Nephron progenitor cell (in vitro differentiated cells): ENCODE measurements around the gene PPM1L.

ENCODE experiments used
- DNase-seq: peaks from one replicate; pipeline ENCODE4 v3.0.0; 2021
- H3K27ac Mint-ChIP-seq: 2 replicates; pipeline ENCODE4 v1.8.0; 2021; ENCODE audit warnings: mild to moderate bottlenecking, moderate library complexity, mixed read lengths
- H3K27me3 Mint-ChIP-seq: 2 replicates; pipeline ENCODE4 v1.8.0; 2021; ENCODE audit warnings: mild to moderate bottlenecking, low read depth, mixed read lengths; ENCODE audit not compliant: poor library complexity
- H3K36me3 Mint-ChIP-seq: 2 replicates; pipeline ENCODE4 v1.8.0; 2021; ENCODE audit warnings: low read depth, mixed read lengths
- H3K4me1 Mint-ChIP-seq: 2 replicates; pipeline ENCODE4 v1.8.0; 2021; ENCODE audit warnings: mixed read lengths
- H3K4me3 Mint-ChIP-seq: 2 replicates; pipeline ENCODE4 v1.8.0; 2021; ENCODE audit warnings: mild to moderate bottlenecking, moderate library complexity, mixed read lengths
- H3K9me3 Mint-ChIP-seq: 2 replicates; pipeline ENCODE4 v1.8.0; 2021; ENCODE audit warnings: mild to moderate bottlenecking, moderate library complexity, mixed read lengths
- TF ChIP-seq, protein P1 (sequence below): fragments of 200-600 bp; sonication (generic); IDR thresholded peaks from 2 replicates; pipeline ENCODE4 v1.5.0; 2021; ENCODE audit warnings: antibody characterized with exemption

PPM1L gene

DNA sequence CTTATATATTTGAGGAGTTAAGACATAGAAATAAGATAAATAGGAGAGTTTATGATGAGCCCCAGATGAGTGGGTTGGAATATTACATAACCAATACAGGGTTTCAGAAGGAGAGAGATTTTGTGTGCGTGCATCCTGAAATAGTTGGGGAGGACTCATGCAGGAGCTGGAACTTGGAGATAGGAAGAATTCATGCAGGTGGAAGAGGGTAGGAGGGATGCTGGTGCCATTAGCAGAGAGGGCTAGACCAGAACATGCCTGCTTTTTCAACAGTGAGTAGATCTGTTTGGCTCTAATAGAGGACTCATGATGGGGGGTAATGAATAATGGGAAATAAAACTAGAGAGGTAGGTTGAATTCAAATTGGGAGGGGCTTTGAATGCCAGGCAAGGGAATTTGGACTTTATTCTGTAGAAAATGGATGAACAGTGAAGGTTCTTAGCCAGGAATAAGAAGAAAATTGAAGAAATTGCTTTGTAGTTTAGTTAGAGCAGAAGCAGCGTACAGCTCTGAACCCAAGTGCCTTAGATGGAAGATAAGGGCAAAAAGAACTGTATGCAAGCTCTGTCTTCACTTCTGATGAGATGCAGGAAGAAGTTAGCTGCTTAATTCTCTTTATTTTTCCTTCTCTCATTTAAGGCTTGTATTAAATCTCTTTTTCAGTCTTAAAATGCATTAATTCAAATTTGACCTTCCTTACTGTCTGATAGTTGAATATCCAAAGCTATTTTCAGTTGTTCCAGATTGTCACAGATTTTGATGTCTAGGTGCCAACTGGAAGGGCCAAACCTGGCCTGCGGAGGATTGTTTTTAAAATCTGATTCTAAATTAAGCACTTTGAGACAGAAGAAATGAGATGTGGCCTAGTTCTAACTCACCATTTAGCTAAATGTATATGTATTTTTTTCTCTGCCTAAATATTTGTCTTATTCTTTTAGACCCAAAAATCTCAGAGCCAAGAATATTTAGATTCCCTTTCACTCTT, 86.3 kb downstream of the PPM1L start:
- Mint-ChIP-seq H3K27me3 (no peaks in the 10 kb centered on the region), H3K27ac (no peak overlapping the region), H3K36me3 (no peaks in the 10 kb centered on the region), H3K4me1 (peaks cover 9% of the 10 kb centered on the region), H3K9me3 (peaks cover 14% of the 10 kb centered on the region), H3K4me3 (no peak overlapping the region)
- TF ChIP-seq, protein P1, sequence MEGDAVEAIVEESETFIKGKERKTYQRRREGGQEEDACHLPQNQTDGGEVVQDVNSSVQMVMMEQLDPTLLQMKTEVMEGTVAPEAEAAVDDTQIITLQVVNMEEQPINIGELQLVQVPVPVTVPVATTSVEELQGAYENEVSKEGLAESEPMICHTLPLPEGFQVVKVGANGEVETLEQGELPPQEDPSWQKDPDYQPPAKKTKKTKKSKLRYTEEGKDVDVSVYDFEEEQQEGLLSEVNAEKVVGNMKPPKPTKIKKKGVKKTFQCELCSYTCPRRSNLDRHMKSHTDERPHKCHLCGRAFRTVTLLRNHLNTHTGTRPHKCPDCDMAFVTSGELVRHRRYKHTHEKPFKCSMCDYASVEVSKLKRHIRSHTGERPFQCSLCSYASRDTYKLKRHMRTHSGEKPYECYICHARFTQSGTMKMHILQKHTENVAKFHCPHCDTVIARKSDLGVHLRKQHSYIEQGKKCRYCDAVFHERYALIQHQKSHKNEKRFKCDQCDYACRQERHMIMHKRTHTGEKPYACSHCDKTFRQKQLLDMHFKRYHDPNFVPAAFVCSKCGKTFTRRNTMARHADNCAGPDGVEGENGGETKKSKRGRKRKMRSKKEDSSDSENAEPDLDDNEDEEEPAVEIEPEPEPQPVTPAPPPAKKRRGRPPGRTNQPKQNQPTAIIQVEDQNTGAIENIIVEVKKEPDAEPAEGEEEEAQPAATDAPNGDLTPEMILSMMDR: no peak
- no peak for DNase-seq

DNA sequence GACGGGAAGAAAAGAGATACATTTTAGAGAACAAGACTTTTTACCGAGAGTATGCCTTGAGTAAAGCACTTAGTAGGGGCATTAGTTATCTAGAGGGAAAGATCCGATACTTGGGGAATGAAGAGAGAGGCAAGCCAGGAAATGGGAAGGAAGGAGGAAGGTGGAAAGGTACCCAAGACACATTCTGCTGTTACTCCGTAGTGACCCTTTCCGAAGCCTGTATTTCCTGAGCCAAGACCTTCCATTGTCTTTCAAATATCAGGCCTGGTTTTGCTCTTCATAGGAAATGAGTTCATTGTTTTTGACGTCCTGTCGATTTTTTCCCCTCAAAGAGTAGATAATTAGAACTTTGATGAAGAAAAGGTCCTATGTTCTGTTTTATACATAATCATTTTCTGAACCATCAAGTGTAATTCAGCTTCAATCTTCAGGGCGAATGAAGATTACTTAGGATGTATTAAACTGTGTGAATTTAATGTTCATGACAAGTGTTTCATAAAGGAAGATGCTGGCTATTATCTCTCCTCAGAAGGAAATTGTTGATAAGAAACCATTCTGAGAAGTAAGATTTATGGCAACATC, 95.7 kb downstream of the PPM1L start:
- Mint-ChIP-seq H3K4me3 (no peak overlapping the region), H3K36me3 (peaks cover 6% of the 10 kb centered on the region), H3K9me3 (peaks cover 13% of the 10 kb centered on the region), H3K27me3 (peaks cover 10% of the 10 kb centered on the region), H3K27ac (no peak overlapping the region), H3K4me1 (no peaks in the 10 kb centered on the region)
- no peak for DNase-seq
- TF ChIP-seq, protein P1: no peak

DNA sequence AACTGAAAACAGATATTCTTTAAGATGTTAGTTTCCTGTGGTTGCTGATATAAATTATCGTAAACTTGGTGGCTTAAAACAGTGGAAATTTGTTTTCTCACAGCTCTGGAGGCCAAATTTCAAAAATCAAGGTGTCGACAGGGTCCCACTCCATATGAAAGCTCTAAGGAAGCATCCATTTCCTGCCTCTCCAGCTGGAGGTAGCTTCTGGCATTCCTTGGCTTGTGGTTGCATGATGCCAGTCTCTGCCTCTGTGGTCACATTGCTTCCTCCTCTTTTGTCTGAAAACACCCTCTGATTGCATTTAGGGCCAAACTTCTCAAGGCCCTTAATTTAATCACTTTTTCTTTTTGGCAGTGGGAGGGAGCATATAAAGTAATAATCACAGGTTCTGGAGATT, 96.8 kb downstream of the PPM1L start:
- Mint-ChIP-seq H3K4me3 (no peak overlapping the region), H3K27ac (no peak overlapping the region), H3K9me3 (peaks cover 13% of the 10 kb centered on the region), H3K27me3 (peaks cover 7% of the 10 kb centered on the region), H3K36me3 (peaks cover 6% of the 10 kb centered on the region), H3K4me1 (no peaks in the 10 kb centered on the region)
- TF ChIP-seq, protein P1: no peak
- no peak for DNase-seq

DNA sequence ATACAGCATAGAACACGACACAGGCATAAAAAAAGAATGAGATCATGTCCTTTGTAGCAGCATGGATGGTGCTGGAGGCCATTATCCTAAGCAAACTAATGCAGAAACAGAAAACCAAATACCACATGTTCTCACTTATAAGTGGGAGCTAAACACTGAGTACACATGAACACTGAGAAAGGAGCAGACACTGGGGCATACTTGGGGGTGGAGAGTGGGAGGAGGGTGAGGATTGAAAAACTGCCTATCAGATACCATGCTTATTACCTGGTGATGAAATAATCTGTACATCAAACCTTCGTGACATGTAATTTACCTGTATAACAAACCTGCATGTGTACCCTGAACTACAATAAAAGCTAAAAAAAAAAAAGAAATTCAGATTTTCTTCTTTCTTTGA, 100.4 kb downstream of the PPM1L start:
- Mint-ChIP-seq H3K9me3 (peaks cover 13% of the 10 kb centered on the region), H3K4me3 (no peak overlapping the region), H3K27ac (no peak overlapping the region), H3K4me1 (peaks cover 9% of the 10 kb centered on the region), H3K36me3 (peaks cover 6% of the 10 kb centered on the region), H3K27me3 (peaks cover 2% of the 10 kb centered on the region)
- DNase-seq: no peak
- TF ChIP-seq, protein P1: no peak

DNA sequence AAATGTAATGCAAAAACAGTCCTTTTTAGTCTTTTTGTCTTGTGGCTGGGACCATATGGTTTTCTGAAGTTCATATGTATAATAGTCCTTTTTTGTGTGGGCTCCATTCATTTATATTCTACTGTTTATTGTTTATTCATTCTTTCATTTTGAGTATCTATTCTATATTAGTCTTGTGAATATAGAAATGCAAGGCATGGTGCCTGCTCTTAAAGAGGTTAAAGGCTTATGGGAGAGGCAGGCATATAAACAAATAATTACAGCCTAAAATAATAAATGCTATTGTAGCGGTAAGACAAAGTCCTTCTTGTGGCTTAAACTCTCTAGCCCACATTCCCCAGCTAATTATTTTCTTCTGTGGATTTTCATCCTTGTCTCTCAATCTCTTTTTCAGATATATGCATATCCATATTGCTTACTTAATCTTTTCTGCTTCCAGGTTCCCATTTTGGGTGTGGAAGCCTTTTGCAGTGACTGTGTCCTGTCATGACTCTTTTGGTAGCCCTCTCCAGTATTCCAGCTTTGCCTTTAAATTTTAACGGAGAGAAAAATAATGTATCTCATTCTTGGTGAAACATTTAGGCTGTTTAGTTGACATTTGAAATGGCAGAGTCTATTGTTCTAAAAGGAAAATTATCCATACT, 101.6 kb downstream of the PPM1L start:
- no peak for DNase-seq
- TF ChIP-seq, protein P1: no peak
- Mint-ChIP-seq H3K36me3 (peaks cover 6% of the 10 kb centered on the region), H3K27ac (no peak overlapping the region), H3K9me3 (peaks cover 13% of the 10 kb centered on the region), H3K4me1 (peaks cover 9% of the 10 kb centered on the region), H3K4me3 (no peak overlapping the region), H3K27me3 (no peaks in the 10 kb centered on the region)
